Spinal cord (tissue), 10 donors: ENCODE results near the gene TUT4. TPM values are rescaled to one million over a fixed set of nuclear protein-coding genes. Genes with fewer than 3 reads are reported as not detected.

ENCODE experiments used
- DNase-seq, 6 donors: peaks; one replicate each; pipeline versions ENCODE4 v3.0.0 to v3.0.0-alpha.2; 2013 to 2015; ENCODE audit warnings: low spot score in 6 of 6, low read depth in 4 of 6
- H3K27ac ChIP-seq: one replicate; pipeline ENCODE4 v1.5.1; 2013; ENCODE audit warnings: low read depth, low read length, control low read depth
- H3K27me3 ChIP-seq: one replicate; pipeline ENCODE4 v1.6.1; 2013; ENCODE audit warnings: low read length; ENCODE audit not compliant: control insufficient read depth, insufficient read depth
- H3K36me3 ChIP-seq: one replicate; pipeline ENCODE4 v1.6.1; 2013; ENCODE audit warnings: low read length; ENCODE audit not compliant: control insufficient read depth, insufficient read depth
- H3K4me1 ChIP-seq: one replicate; pipeline ENCODE4 v1.6.1; 2013; ENCODE audit warnings: low read length; ENCODE audit not compliant: control insufficient read depth, insufficient read depth
- H3K4me3 ChIP-seq: one replicate; pipeline ENCODE4 v1.5.1; 2013; ENCODE audit warnings: low read depth, low read length, control low read depth
- H3K9me3 ChIP-seq: one replicate; pipeline ENCODE4 v1.6.1; 2013; ENCODE audit warnings: low read length; ENCODE audit not compliant: control insufficient read depth, insufficient read depth
- WGBS: methylation state at CpG from one replicate; pipeline ENCODE4 v1.1.5; 2013; ENCODE audit warnings: missing lambda C conversion rate; ENCODE audit not compliant: insufficient coverage; 5-methylcytosine and 5-hydroxymethylcytosine counted together
- polyA plus RNA-seq, 2 donors: library from polyadenylated mRNA; unstranded; fragments of 120-200 nt; gene quantifications; one replicate each; pipeline ENCODE4 v1.2.1, GENCODE V29; 2013; ENCODE audit not compliant: insufficient read length in 2 of 2
- total RNA-seq, 2 donors: library from RNA; depleted of rRNA in 1 of 2; stranded (reverse); fragments of 120-200 nt in 1 of 2; fragments of >200 nt in 1 of 2; gene quantifications; one replicate each; pipeline versions ENCODE4 v1.2.3 to v1.2.4, GENCODE V29; 2013 to 2014
- donor health status: healthy.

TUT4 gene
- total and polyA plus RNA-seq, 4 donors, result 59.8 to 99.8 (median 84.5) TPM

- DNase-seq, result no peak
- Histone ChIP-seq H3K27ac (no peak overlapping the region), H3K4me1 (no peaks in the 10 kb centered on the region), H3K4me3 (no peak overlapping the region), H3K27me3 (no peaks in the 10 kb centered on the region), H3K9me3 (no peaks in the 10 kb centered on the region), H3K36me3 (peaks cover 33% of the 10 kb centered on the region)
- 100% methylated on average over 6 of the region's 8 CpGs for WGBS
Measured at GRCh38 chr1:52432807-52433206, 120.1 kb downstream of the TUT4 start.

GRCh38 chr1:52427152-52427551 is 125.7 kb downstream of the TUT4 start:
- H3K4me3 ChIP-seq, result no peak overlapping the region
- DNase-seq, result no peak
- H3K36me3 ChIP-seq, result peaks cover 24% of the 10 kb centered on the region
- H3K27me3 ChIP-seq, result no peaks in the 10 kb centered on the region
- no peaks in the 10 kb centered on the region for H3K9me3 ChIP-seq
- H3K27ac ChIP-seq, result no peak overlapping the region
- WGBS, result 100% methylated on average over 1 of the region's 1 CpG
- no peaks in the 10 kb centered on the region for H3K4me1 ChIP-seq

- Histone ChIP-seq H3K4me1 (no peaks in the 10 kb centered on the region), H3K27ac (no peak overlapping the region), H3K27me3 (no peaks in the 10 kb centered on the region), H3K9me3 (no peaks in the 10 kb centered on the region), H3K36me3 (peaks cover 24% of the 10 kb centered on the region), H3K4me3 (no peak overlapping the region)
- peak in 2 of 6 donors; percentile 20 to 76 for DNase-seq
- no CpG with 5 or more reads among the region's 3 CpGs for WGBS
Measured at GRCh38 chr1:52426371-52426770, 126.5 kb downstream of the TUT4 start.

- DNase-seq, result no peak
- Histone ChIP-seq H3K4me3 (no peak overlapping the region), H3K27me3 (no peaks in the 10 kb centered on the region), H3K36me3 (peaks cover 12% of the 10 kb centered on the region), H3K4me1 (no peaks in the 10 kb centered on the region), H3K9me3 (no peaks in the 10 kb centered on the region), H3K27ac (no peak overlapping the region)
- 100% methylated on average over 1 of the region's 1 CpG for WGBS
Measured at GRCh38 chr1:52424813-52425212, 128.1 kb downstream of the TUT4 start.

GRCh38 chr1:52424231-52424636 is 128.7 kb downstream of the TUT4 start:
- Histone ChIP-seq H3K27me3 (no peaks in the 10 kb centered on the region), H3K4me3 (no peak overlapping the region), H3K4me1 (no peaks in the 10 kb centered on the region), H3K9me3 (no peaks in the 10 kb centered on the region), H3K27ac (no peak overlapping the region), H3K36me3 (peaks cover 10% of the 10 kb centered on the region)
- DNase-seq, result no peak

GRCh38 chr1:52423771-52424170 is 129.1 kb downstream of the TUT4 start:
- Histone ChIP-seq H3K27ac (no peak overlapping the region), H3K27me3 (no peaks in the 10 kb centered on the region), H3K36me3 (peaks cover 14% of the 10 kb centered on the region), H3K9me3 (no peaks in the 10 kb centered on the region), H3K4me3 (no peak overlapping the region), H3K4me1 (no peaks in the 10 kb centered on the region)
- DNase-seq, result no peak
- 87% methylated on average over 4 of the region's 9 CpGs for WGBS

- no peak overlapping the region for H3K27ac ChIP-seq
- H3K27me3 ChIP-seq, result no peaks in the 10 kb centered on the region
- DNase-seq, result no peak
- peaks cover 14% of the 10 kb centered on the region for H3K36me3 ChIP-seq
- H3K9me3 ChIP-seq, result no peaks in the 10 kb centered on the region
- no peaks in the 10 kb centered on the region for H3K4me1 ChIP-seq
- H3K4me3 ChIP-seq, result no peak overlapping the region
- no CpG with 5 or more reads among the region's 2 CpGs for WGBS
Measured at GRCh38 chr1:52423055-52423454, 129.8 kb downstream of the TUT4 start.

GRCh38 chr1:52420713-52421112 is 132.2 kb downstream of the TUT4 start:
- Histone ChIP-seq H3K9me3 (no peaks in the 10 kb centered on the region), H3K4me3 (no peak overlapping the region), H3K27ac (no peak overlapping the region), H3K27me3 (no peaks in the 10 kb centered on the region), H3K4me1 (no peaks in the 10 kb centered on the region), H3K36me3 (peaks cover 25% of the 10 kb centered on the region)
- no peak for DNase-seq
- WGBS, result no CpG with 5 or more reads among the region's 1 CpG

- no peak overlapping the region for H3K27ac ChIP-seq
- H3K36me3 ChIP-seq, result peaks cover 40% of the 10 kb centered on the region
- H3K4me3 ChIP-seq, result no peak overlapping the region
- DNase-seq, result no peak
- no CpG with 5 or more reads among the region's 2 CpGs for WGBS
- no peaks in the 10 kb centered on the region for H3K9me3 ChIP-seq
- H3K4me1 ChIP-seq, result no peaks in the 10 kb centered on the region
- H3K27me3 ChIP-seq, result no peaks in the 10 kb centered on the region
Measured at GRCh38 chr1:52416811-52417210, 136.1 kb downstream of the TUT4 start.

- no peak overlapping the region for H3K4me3 ChIP-seq
- no peaks in the 10 kb centered on the region for H3K4me1 ChIP-seq
- DNase-seq, result no peak
- no peaks in the 10 kb centered on the region for H3K27me3 ChIP-seq
- H3K36me3 ChIP-seq, result peaks cover 50% of the 10 kb centered on the region
- no peaks in the 10 kb centered on the region for H3K9me3 ChIP-seq
- no peak overlapping the region for H3K27ac ChIP-seq
Measured at GRCh38 chr1:52414942-52415341, 137.9 kb downstream of the TUT4 start.
